Activated B cell treated with CpG ODN at 0.5 μM for 24 hours (primary cell): ENCODE results near the gene SMOC2. TPM values are rescaled to one million over a fixed set of nuclear protein-coding genes. Genes with fewer than 3 reads are reported as not detected.

ENCODE experiments used
- ATAC-seq: fragments of 200-7000 bp; cut with Tn5 transposase; one replicate; pipeline ENCODE4 v1.10.0; 2021; ENCODE audit warnings: low read depth, mild to moderate bottlenecking, moderate library complexity
- CTCF ChIA-PET: fragments of 350-600 bp; sonication (Branson Sonifier 250); formaldehyde crosslinking; loops from one replicate; lab custom pipeline; 2021; ENCODE audit warnings: antibody characterized with exemption; lab: Charles Lee
- POLR2A ChIA-PET: fragments of 350-600 bp; sonication (Branson Sonifier 250); formaldehyde crosslinking; loops from one replicate; lab custom pipeline; 2021; ENCODE audit warnings: antibody characterized with exemption; lab: Charles Lee
- DNase-seq: peaks from one replicate; pipeline ENCODE4 v3.0.0; 2022
- H3K27ac Mint-ChIP-seq: one replicate; pipeline ENCODE4 v1.8.0; 2020; ENCODE audit warnings: mixed read lengths
- H3K27me3 Mint-ChIP-seq: one replicate; pipeline ENCODE4 v1.8.0; 2021; ENCODE audit warnings: mixed read lengths
- H3K36me3 Mint-ChIP-seq: one replicate; pipeline ENCODE4 v1.8.0; 2021; ENCODE audit warnings: low read depth, mixed read lengths
- H3K4me1 Mint-ChIP-seq: one replicate; pipeline ENCODE4 v1.8.0; 2021; ENCODE audit warnings: mixed read lengths
- H3K4me3 Mint-ChIP-seq: one replicate; pipeline ENCODE4 v1.8.0; 2020; ENCODE audit warnings: mild to moderate bottlenecking, mixed read lengths
- H3K9me3 Mint-ChIP-seq: one replicate; pipeline ENCODE4 v1.8.0; 2020; ENCODE audit warnings: mixed read lengths
- intact Hi-C: fragments of 100-400 bp; cut with micrococcal nuclease; formaldehyde crosslinking; loops from one replicate; pipeline ENCODE4 v1.15.1; 2024
- total RNA-seq: library from RNA; stranded (reverse); gene quantifications from 2 replicates; pipeline ENCODE4 v1.2.3, GENCODE V29; 2022
- TF ChIP-seq, protein P1 (sequence below): fragments of 200-600 bp; IDR thresholded peaks from one replicate; pipeline ENCODE4 v1.8.0; 2022; ENCODE audit warnings: antibody characterized with exemption, mild to moderate bottlenecking

SMOC2 gene
- total RNA-seq, 1 donor from 2014 or later, result not detected

DNA sequence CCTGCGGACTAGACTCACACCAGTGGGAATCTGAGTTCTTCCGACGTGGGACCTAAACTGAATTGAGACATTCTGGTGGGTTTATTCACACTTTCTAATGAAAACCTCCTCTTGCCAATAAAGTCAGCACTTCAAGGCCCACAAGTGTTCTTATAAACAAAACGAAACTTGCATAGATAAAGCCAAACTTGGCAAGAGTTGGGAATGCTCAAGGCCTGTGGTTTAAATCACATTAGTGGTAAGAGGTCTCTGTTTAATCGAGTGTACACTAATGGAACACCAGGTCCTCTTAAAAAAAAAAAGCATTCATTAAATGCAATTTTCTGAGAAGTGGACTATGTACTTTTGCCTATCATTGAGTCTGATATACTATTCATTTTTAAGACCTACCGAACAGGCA lies 143.3 kb downstream of the SMOC2 start:
- POLR2A ChIA-PET, result no interaction called here
- CTCF ChIA-PET, result no interaction called here
- DNase-seq (no peak), ATAC-seq (no peak)
- intact Hi-C loops, result no loop called here
- no peaks in the 10 kb centered on the region for H3K36me3 Mint-ChIP-seq
- H3K27me3 Mint-ChIP-seq, result no peaks in the 10 kb centered on the region
- no peak overlapping the region for H3K4me3 Mint-ChIP-seq
- TF ChIP-seq, protein P1, sequence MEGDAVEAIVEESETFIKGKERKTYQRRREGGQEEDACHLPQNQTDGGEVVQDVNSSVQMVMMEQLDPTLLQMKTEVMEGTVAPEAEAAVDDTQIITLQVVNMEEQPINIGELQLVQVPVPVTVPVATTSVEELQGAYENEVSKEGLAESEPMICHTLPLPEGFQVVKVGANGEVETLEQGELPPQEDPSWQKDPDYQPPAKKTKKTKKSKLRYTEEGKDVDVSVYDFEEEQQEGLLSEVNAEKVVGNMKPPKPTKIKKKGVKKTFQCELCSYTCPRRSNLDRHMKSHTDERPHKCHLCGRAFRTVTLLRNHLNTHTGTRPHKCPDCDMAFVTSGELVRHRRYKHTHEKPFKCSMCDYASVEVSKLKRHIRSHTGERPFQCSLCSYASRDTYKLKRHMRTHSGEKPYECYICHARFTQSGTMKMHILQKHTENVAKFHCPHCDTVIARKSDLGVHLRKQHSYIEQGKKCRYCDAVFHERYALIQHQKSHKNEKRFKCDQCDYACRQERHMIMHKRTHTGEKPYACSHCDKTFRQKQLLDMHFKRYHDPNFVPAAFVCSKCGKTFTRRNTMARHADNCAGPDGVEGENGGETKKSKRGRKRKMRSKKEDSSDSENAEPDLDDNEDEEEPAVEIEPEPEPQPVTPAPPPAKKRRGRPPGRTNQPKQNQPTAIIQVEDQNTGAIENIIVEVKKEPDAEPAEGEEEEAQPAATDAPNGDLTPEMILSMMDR, result no peak
- no peaks in the 10 kb centered on the region for H3K9me3 Mint-ChIP-seq
- no peak overlapping the region for H3K27ac Mint-ChIP-seq
- H3K4me1 Mint-ChIP-seq, result no peaks in the 10 kb centered on the region

DNA sequence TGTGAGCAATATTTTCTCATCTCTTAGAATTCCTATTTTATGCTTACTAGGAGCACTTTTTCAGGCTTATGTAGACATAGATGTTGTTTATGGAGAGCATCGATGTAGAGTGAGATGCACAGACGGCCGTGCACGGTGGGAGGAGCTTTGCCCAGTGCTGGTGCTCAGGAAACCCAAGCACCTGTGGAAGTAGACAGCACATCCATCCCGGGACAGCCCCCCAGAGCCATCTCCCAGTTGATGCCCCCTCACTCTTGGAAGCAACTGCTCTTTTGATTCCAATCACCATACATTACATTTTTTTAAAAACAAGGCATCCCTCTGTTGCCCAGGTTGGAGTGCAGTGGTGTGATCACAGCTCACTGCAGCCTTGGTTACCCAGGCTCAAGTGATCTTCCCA lies 143.7 kb downstream of the SMOC2 start:
- TF ChIP-seq, protein P1, result no peak
- H3K27me3 Mint-ChIP-seq, result no peaks in the 10 kb centered on the region
- DNase-seq, result no peak
- intact Hi-C loops, result no loop called here
- no peak overlapping the region for H3K27ac Mint-ChIP-seq
- ChIA-PET POLR2A (no interaction called here), CTCF (no interaction called here)
- no peak overlapping the region for H3K4me3 Mint-ChIP-seq
- ATAC-seq, result no peak
- no peaks in the 10 kb centered on the region for H3K9me3 Mint-ChIP-seq
- H3K4me1 Mint-ChIP-seq, result no peaks in the 10 kb centered on the region
- no peaks in the 10 kb centered on the region for H3K36me3 Mint-ChIP-seq

DNA sequence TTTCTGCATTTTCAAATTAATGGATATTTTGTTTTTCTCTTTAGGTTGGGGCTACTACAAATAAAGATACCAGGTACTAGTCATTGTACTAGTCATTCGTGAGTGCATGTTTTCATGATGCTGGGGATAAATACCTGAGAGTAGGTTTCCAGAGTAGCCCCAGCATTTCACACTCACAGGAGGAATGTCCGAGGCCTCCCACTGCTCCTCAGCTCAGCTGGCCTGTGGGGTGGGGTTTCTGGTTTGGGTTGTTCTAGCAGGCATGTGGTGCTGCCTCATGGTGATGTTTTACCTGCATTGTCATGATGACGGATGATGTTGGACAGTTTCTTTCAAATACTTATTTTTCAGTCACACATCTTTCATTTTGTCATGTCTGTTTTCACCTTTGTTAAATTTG lies 144.5 kb downstream of the SMOC2 start:
- DNase-seq (no peak), ATAC-seq (no peak)
- Mint-ChIP-seq H3K36me3 (no peaks in the 10 kb centered on the region), H3K4me1 (no peaks in the 10 kb centered on the region), H3K9me3 (no peaks in the 10 kb centered on the region), H3K27me3 (no peaks in the 10 kb centered on the region), H3K27ac (no peak overlapping the region), H3K4me3 (no peak overlapping the region)
- intact Hi-C loops, result no loop called here
- CTCF ChIA-PET, result no interaction called here
- POLR2A ChIA-PET, result no interaction called here
- TF ChIP-seq, protein P1, result no peak

DNA sequence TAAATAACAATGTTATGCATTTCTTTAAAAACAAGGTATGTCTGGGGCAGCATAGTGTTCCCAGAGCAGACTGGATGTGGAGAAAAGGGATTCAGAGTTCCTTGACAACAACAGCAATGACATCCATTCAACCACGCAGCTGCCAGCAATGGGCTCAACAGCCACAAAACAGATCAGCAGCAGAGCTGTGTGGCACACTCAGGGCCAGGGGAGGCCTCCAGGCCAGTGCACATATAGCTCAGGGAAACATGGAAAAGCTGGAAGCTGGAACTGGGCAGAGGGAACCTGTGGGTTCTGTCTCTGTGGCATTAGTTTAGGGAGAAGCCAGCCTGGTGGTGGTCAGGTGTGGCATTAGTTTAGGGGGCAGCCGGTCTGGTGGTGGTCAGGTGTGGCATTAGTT lies 148.3 kb downstream of the SMOC2 start:
- no peak for DNase-seq
- CTCF ChIA-PET, result no interaction called here
- Mint-ChIP-seq H3K4me1 (no peaks in the 10 kb centered on the region), H3K36me3 (no peaks in the 10 kb centered on the region), H3K9me3 (no peaks in the 10 kb centered on the region), H3K27ac (no peak overlapping the region), H3K4me3 (no peak overlapping the region), H3K27me3 (no peaks in the 10 kb centered on the region)
- POLR2A ChIA-PET, result no interaction called here
- intact Hi-C loops, result no loop called here
- ATAC-seq, result no peak
- TF ChIP-seq, protein P1, result no peak

DNA sequence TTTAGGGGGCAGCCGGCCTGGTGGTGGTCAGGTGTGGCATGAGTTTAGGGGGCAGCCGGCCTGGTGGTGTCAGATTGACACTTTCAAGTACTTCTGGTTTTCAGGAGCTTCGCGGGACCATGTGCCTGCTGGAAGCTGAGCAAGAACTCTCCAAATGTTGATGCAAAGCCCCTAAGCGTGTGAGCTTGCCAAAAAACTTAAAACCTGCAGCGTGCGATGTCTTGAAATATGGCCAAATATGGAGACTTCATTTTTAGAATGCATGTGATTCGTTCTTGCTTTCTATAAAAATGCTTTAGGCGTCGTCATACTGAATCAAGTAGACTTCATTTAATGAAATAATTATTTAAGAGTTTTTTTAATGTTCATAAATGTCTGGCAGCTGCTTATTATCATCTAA lies 149.4 kb downstream of the SMOC2 start:
- POLR2A ChIA-PET, result no interaction called here
- H3K9me3 Mint-ChIP-seq, result no peaks in the 10 kb centered on the region
- no peaks in the 10 kb centered on the region for H3K36me3 Mint-ChIP-seq
- no peak overlapping the region for H3K27ac Mint-ChIP-seq
- ATAC-seq, result no peak
- no peak overlapping the region for H3K4me3 Mint-ChIP-seq
- TF ChIP-seq, protein P1, result no peak
- CTCF ChIA-PET, result no interaction called here
- intact Hi-C loops, result no loop called here
- H3K4me1 Mint-ChIP-seq, result no peaks in the 10 kb centered on the region
- DNase-seq, result no peak
- H3K27me3 Mint-ChIP-seq, result no peaks in the 10 kb centered on the region
